Fibroblast of the aortic adventitia (primary cell): ENCODE results near the gene AASDHPPT. TPM values are rescaled to one million over a fixed set of nuclear protein-coding genes. Genes with fewer than 3 reads are reported as not detected.
A peak's percentile ranks its signal among the peaks of the same experiment; 100 is the strongest.

Experiments used
- DNase-seq: peaks from one replicate; pipeline ENCODE4 v3.0.0-alpha.2; 2010; ENCODE audit warnings: low read depth
- H3K4me3 ChIP-seq: 2 replicates; pipeline ENCODE4 v1.5.1; 2011; ENCODE audit warnings: low read depth, mild to moderate bottlenecking, control low read depth, low read length, moderate library complexity
- total RNA-seq: library from RNA; depleted of rRNA; stranded (reverse); fragments of >200 nt; gene quantifications from 2 replicates; pipeline ENCODE4 v1.2.3, GENCODE V29; 2012; ENCODE audit warnings: low replicate concordance
- TF ChIP-seq, protein P1 (sequence below): IDR thresholded peaks from 2 replicates; pipeline ENCODE4 v1.5.1; 2011; ENCODE audit warnings: mild to moderate bottlenecking, low read length, control low read depth, inconsistent platforms; ENCODE audit not compliant: insufficient read depth

Gene AASDHPPT
- total RNA-seq, 1 donor: 52.3 TPM

DNA sequence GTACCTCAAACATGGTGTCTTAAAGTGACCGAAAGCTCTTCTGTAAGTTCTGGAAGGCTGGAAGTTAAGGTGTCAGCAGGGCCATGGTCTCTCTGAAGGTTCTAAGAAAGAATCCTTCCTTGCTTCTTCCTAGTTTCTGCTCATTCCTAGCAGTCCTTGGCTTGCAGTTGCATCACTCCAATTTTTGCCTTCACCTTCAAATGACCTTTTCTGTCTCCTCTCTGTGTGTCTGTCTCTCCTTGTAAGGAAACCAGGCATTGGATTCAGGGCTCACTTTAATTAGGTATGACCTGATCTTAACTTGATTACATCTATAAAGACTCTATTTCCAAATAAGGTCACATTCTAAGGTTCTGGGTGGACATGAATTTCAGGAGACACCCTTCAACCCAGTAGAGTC, 8.7 kb downstream of the AASDHPPT start:
- no peak for DNase-seq
- TF ChIP-seq, protein P1, sequence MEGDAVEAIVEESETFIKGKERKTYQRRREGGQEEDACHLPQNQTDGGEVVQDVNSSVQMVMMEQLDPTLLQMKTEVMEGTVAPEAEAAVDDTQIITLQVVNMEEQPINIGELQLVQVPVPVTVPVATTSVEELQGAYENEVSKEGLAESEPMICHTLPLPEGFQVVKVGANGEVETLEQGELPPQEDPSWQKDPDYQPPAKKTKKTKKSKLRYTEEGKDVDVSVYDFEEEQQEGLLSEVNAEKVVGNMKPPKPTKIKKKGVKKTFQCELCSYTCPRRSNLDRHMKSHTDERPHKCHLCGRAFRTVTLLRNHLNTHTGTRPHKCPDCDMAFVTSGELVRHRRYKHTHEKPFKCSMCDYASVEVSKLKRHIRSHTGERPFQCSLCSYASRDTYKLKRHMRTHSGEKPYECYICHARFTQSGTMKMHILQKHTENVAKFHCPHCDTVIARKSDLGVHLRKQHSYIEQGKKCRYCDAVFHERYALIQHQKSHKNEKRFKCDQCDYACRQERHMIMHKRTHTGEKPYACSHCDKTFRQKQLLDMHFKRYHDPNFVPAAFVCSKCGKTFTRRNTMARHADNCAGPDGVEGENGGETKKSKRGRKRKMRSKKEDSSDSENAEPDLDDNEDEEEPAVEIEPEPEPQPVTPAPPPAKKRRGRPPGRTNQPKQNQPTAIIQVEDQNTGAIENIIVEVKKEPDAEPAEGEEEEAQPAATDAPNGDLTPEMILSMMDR: no peak
- H3K4me3 ChIP-seq: no peak overlapping the region

DNA sequence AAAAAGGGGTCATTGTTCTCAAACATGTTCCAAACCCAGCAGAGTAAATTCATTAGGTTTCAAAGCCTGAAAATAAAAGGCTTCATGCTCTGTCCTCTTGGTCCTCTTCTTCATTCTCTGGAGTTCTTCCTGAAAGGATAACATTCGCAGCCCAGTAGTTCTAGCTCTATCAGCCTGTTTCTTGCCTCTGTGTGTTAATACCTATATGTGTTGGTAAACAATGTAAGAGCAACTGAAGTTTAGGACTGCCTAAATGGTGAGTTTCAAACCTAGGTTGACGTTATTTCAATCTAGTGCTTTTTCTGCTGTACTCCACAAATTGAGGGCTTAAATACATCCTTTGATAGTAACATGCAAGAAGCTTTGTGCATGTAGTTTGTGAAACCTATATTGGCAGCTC, 9.4 kb downstream of the AASDHPPT start:
- DNase-seq: no peak
- TF ChIP-seq, protein P1: no peak
- H3K4me3 ChIP-seq: no peak overlapping the region

DNA sequence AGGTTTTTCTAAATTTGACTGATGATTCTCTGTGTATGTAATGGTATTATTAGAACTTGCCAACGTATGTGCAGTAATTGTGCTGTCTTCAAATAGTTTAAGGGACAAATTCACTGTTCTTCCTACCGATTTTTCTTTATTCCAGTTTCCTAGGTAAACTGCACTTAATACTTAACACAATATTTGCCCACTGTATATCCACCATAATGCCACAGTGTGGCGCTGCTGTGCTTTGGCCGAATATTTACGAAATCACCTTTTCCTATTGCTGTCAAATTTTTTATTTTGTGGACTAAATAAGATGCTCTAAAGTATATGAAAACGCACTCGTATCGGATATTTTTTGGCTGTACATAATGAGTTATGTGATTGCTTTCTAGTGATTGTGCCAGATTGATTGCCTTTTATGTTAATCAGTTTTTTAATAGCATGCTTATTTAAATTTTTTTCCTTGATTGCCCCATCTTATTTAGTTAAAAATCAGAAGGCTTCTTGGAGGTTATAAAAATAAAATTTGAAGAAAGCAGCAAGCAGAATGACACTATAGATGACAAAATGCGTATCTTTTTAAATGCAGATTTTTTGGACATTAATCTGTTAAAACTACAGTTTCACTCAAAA, 10.5 kb downstream of the AASDHPPT start:
- TF ChIP-seq, protein P1: peak; percentile 89
- DNase-seq: peak; percentile 78
- no peak overlapping the region for H3K4me3 ChIP-seq

DNA sequence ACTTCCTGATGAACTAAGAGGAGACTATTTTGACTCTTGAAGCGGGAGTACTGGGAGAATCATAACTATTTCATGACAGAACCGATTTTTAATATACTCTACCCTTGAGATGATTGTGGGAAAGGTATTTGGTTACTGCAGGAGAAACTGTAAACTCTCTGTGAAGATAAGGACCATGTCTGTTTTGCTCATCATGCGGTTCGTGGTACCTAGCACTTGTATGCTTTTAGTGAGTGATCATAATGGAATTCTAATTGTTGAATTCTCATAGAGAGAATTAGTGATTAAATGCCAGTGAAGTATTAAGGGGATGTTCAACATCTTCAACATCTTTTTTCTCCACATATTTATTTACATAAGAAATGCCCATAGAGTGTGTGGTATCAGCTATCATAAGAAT, 11.4 kb downstream of the AASDHPPT start:
- DNase-seq: no peak
- TF ChIP-seq, protein P1: no peak
- H3K4me3 ChIP-seq: no peak overlapping the region

DNA sequence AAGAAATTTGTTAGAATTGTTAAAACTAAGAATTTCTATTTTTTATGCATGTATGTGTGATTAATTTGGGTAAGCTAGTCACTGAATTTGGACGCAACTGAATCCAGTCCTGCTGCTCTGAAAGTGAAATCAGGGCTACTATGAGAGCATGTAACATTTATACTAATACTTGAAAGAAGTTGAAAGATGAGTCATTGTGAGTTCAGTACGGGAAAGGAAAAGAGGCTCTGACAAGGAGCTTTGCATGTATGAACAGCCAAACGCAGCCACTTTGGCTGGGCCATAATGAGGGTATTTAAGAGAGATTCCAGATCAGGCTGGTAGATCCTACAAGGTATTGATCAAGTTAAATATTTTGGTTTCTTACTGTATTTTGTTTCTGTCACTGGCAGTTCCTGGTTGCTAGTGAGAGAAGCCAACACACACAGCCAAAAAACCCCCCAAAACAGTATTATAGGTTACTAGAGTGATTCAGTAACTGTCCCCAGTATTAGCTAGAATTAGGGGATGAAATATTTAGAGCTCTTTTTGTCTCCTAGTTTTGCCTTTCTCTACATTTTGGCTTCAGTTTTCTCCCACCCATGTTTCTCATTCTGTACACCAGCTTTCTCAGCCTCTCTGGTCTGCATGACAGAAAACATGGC, 14.1 kb downstream of the AASDHPPT start:
- TF ChIP-seq, protein P1: no peak
- DNase-seq: peak; percentile 75
- H3K4me3 ChIP-seq: no peak overlapping the region

DNA sequence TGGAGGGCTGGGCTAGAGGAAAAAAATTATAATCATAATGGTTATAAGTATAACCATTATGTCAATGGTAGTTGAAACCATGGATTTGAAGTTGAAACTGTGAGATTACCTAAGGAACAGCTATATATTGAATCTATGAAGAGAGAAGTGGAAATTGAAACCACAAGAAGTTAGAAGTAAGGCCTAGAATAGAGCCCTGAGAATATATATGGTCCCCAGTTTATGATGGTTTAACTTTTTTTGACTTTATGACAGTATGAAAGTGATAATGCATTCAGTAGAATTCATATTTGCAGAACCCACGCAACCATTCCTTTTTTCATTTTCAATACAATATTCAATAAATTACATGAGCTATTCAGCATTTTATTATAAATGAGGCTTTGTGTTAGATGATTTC, 15.0 kb downstream of the AASDHPPT start:
- TF ChIP-seq, protein P1: no peak
- DNase-seq: no peak

More for the DNA sequence above, 15.0 kb downstream of the AASDHPPT start:
- H3K4me3 ChIP-seq: no peak overlapping the region
